IPS-NIHi11 (cell line): ENCODE data around the gene UCN2.

Source experiments
- DNase-seq: peaks from one replicate; pipeline ENCODE4 v3.0.0; 2012; ENCODE audit warnings: mixed read lengths, low spot score

The UCN2 gene

GRCh38 chr3:48563382-48563918 lies at the start of gene UCN2:
TSS of gene UCN2 (minus strand) at chr3:48563781. CDS start at chr3:48563124, 657 bp downstream.
- no peak for DNase-seq

GRCh38 chr3:48612309-48612708 lies 48.7 kb upstream of the UCN2 start:
- no peak for DNase-seq

- DNase-seq, result peak; percentile 97
Observed at GRCh38 chr3:48609088-48610005, 45.8 kb upstream of the UCN2 start, which contains the start of gene UQCRC1. TSS of gene UQCRC1 (minus strand) at chr3:48609646. CDS start at chr3:48609620, 26 bp downstream.

- DNase-seq, result no peak
Observed at GRCh38 chr3:48607519-48607918, 43.9 kb upstream of the UCN2 start.

GRCh38 chr3:48601622-48601994 lies 38.0 kb upstream of the UCN2 start:
- DNase-seq, result no peak

- DNase-seq, result no peak
Observed at GRCh38 chr3:48600711-48601621, 37.4 kb upstream of the UCN2 start.

- DNase-seq, result no peak
Observed at GRCh38 chr3:48599509-48600285, 36.1 kb upstream of the UCN2 start.

- DNase-seq, result no peak
Observed at GRCh38 chr3:48599077-48599501, 35.5 kb upstream of the UCN2 start.

GRCh38 chr3:48598323-48599076 lies 34.9 kb upstream of the UCN2 start:
- no peak for DNase-seq

GRCh38 chr3:48597408-48597800 lies 33.8 kb upstream of the UCN2 start:
- DNase-seq, result no peak

- DNase-seq, result no peak
Observed at GRCh38 chr3:48596676-48597407, 33.3 kb upstream of the UCN2 start.

- no peak for DNase-seq
Observed at GRCh38 chr3:48596157-48596556, 32.6 kb upstream of the UCN2 start.

GRCh38 chr3:48595526-48596121 lies 32.0 kb upstream of the UCN2 start:
- DNase-seq, result peak; percentile 79

- peak; percentile 83 for DNase-seq
Observed at GRCh38 chr3:48595075-48595525, 31.5 kb upstream of the UCN2 start, which contains the start of gene COL7A1. TSS of gene COL7A1 (minus strand) at chr3:48595329. CDS start at chr3:48595159, 170 bp downstream.

GRCh38 chr3:48594417-48595049 lies 31.0 kb upstream of the UCN2 start:
- peak; percentile 79 for DNase-seq

- DNase-seq, result no peak
Observed at GRCh38 chr3:48593337-48593736, 29.8 kb upstream of the UCN2 start.

- DNase-seq, result no peak
Observed at GRCh38 chr3:48592519-48593087, 29.0 kb upstream of the UCN2 start.

GRCh38 chr3:48591886-48592518 lies 28.4 kb upstream of the UCN2 start:
- DNase-seq, result no peak
